H1 (cell line): ENCODE measurements around the gene GDPD4. TPM values are rescaled to one million over a fixed set of nuclear protein-coding genes. Genes with fewer than 3 reads are reported as not detected.

ENCODE experiments used
- ASH2L ChIP-seq: fragments of 200-600, 300-600 bp; sonication (generic); IDR thresholded peaks from one replicate; pipeline ENCODE4 v1.7.1; 2017; ENCODE audit warnings: low read length
- BCL11A ChIP-seq, 2 experiments: IDR thresholded peaks; one replicate each; pipeline ENCODE4 v1.6.1; 2011; ENCODE audit warnings: low read depth in 2 of 2, low read length in 2 of 2, mild to moderate bottlenecking in 2 of 2
- CTBP2 ChIP-seq: IDR thresholded peaks from 2 replicates; pipeline ENCODE4 v1.7.0; 2011; ENCODE audit warnings: borderline replicate concordance, mild to moderate bottlenecking, moderate library complexity, mixed read lengths, low read length; ENCODE audit not compliant: insufficient read depth, insufficient read length
- EGR1 ChIP-seq: IDR thresholded peaks from 2 replicates; pipeline ENCODE4 v1.6.1; 2011; ENCODE audit warnings: low read depth, low read length, borderline replicate concordance
- GTF2F1 ChIP-seq: IDR thresholded peaks from 2 replicates; pipeline ENCODE4 v1.6.1; 2012; ENCODE audit warnings: low read depth, low read length, improper control_type of control experiment, borderline replicate concordance
- POLR2AphosphoS5 ChIP-seq: IDR thresholded peaks from 2 replicates; pipeline ENCODE4 v1.6.1; 2011; ENCODE audit warnings: low read depth, low read length
- SRF ChIP-seq: IDR thresholded peaks from 2 replicates; pipeline ENCODE4 v1.6.1; 2011; ENCODE audit warnings: mild to moderate bottlenecking, low read depth, low read length, moderate library complexity
- polyA plus RNA-seq, 7 experiments: library from polyadenylated mRNA; depleted of rRNA in 3 of 7; stranded (reverse) in 5 of 7; unstranded in 2 of 7; fragments of >200 nt in 5 of 7; fragments of 200-250 nt in 2 of 7; gene quantifications; 1 replicate in 5 of 7; 2 replicates in 1 of 7; 4 replicates in 1 of 7; pipeline versions ENCODE4 v1.2.1 to v1.2.3, GENCODE V29; 2011 to 2013; ENCODE audit warnings: missing spikeins in 2 of 7, mixed read lengths in 2 of 7
- total RNA-seq: library from RNA; stranded (reverse); fragmentation: NEBNext Ultra II Directional; extraction: Animal tissue kit (Norgen Biotek cat#: 25700); gene quantifications from 2 replicates; pipeline ENCODE4 v1.2.1, GENCODE V29; 2021

GDPD4 gene
- total and polyA plus RNA-seq, 2 of the 8 experiments (the other 6 are each of a cell fraction or from before 2014, with no cell fraction given), result not detected

DNA sequence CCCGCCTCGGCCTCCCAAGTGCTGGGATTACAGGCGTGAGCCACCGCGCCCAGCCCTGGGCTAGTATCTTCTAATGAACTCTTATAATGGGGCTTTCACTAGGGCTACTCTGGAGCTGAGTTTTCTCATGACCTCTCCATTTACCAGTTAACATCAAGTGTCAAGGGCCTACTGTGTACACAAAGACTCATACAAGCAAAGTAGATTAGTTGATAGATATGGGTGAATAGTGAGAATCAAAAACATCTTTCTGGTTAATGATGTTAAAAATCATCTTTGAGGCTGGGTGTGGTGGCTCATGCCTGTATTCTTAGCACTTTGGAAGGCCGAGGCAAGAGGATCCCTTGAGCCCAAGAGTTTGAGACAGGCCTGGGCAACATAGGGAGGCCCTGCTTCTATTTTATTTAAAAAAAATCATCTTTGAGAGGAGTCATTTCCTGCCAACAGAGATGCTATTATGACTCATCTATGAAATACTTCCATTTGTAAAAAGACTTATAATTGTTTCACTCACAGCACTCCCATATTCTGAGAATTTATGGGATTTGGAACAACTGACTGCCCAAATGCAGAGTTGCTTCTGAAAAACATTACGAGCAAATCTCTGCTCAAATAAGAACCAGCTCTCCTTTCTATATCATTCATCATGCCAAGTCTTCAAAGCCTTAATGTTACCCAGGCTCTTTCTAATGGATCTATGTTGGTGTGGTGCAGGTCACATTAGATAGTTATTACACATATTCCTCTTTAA is 57.0 kb downstream of the GDPD4 start (continued):
- TF ChIP-seq GTF2F1 (no peak), CTBP2 (no peak), ASH2L (no peak), BCL11A (IDR thresholded peaks at IDR 0.05; ENCODE audit: low read depth in 2 of 2, low read length in 2 of 2) (no peak), EGR1 (no peak), SRF (no peak), POLR2AphosphoS5 (no peak)
